Suprapubic skin (tissue), 4 donors: Measurements from ENCODE around the gene KIF18B.

Experiments
- CTCF ChIP-seq, 2 donors: fragments of 200-600 bp in 1 of 2; fragments of 450-650 bp in 1 of 2; sonication (generic) in 1 of 2; IDR thresholded peaks; one replicate each; pipeline ENCODE4 v1.5.1; 2016 to 2019; ENCODE audit warnings: antibody characterized with exemption in 2 of 2, mild to moderate bottlenecking in 1 of 2, moderate library complexity in 1 of 2
- EP300 ChIP-seq: sonication (generic); formaldehyde crosslinking; IDR thresholded peaks from one replicate; pipeline ENCODE4 v1.6.1; 2017; ENCODE audit warnings: antibody characterized with exemption
- POLR2A ChIP-seq, 2 donors: fragments of 450-650 bp; IDR thresholded peaks; one replicate each; pipeline ENCODE4 v1.6.1; 2017; ENCODE audit warnings: antibody characterized with exemption in 2 of 2, mild to moderate bottlenecking in 2 of 2, moderate library complexity in 2 of 2
- POLR2AphosphoS5 ChIP-seq, 3 donors: sonication (generic); formaldehyde crosslinking; IDR thresholded peaks; one replicate each; pipeline ENCODE4 v1.6.1; 2017; ENCODE audit warnings: antibody characterized with exemption in 3 of 3

DNA sequence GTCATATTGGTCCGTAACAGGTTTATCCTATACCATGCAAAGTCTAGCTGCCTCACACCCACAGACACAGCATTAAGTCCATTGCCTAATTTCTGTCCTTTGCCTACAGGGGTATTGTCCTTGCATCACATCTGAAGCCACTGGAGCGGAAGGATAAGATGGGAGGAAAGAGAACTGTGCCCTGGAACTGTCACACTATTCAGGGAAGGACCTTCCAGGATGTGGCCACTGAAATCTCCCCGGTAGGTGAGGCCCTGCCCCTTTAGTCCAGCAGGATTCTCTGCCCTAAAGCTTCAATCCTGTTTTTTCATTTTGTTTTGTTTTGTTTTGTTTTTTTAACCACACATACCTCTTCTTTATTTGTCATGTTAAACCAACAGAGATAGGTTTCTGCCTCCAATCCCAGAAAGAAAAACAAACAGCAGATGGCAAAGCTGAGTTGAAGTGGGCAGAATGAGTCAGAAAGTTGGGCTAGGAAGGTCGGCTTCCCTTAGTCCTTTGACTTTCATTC lies 46.1 kb downstream of the KIF18B start:
- TF ChIP-seq POLR2A (IDR thresholded peaks at IDR 0.05) = no peak
- TF ChIP-seq CTCF (IDR thresholded peaks at IDR 0.05) = no peak
- no peak for TF ChIP-seq POLR2AphosphoS5 (IDR thresholded peaks at IDR 0.05)
- no peak for TF ChIP-seq EP300
